GM13977 (cell line): ENCODE data around the gene CCDC88C.
"Not testable (repeated sequence)": the region's sequence is repeated elsewhere in the genome, so short reads cannot be mapped to it uniquely, and the experiment has no call there.

Source experiments
- DNase-seq: peaks from one replicate; pipeline ENCODE4 v3.0.0; 2012; ENCODE audit warnings: low spot score
- in situ Hi-C: fragments of 300-500 bp; cut with MboI; formaldehyde crosslinking; loops from one replicate; pipeline ENCODE4 v1.12.0; 2022; ENCODE audit warnings: low sequenced_read_pairs, low pct_unique_long_range_greater_than_20kb, mixed read lengths, inconsistent platforms; ENCODE audit not compliant: unreplicated experiment
- TF ChIP-seq, protein P1 (sequence below): IDR thresholded peaks from 2 replicates; pipeline ENCODE4 v1.5.1; 2012; ENCODE audit warnings: mild to moderate bottlenecking, control low read depth; ENCODE audit not compliant: insufficient read depth; ENCODE audit errors: extremely low read depth, missing control alignments

The CCDC88C gene

DNA sequence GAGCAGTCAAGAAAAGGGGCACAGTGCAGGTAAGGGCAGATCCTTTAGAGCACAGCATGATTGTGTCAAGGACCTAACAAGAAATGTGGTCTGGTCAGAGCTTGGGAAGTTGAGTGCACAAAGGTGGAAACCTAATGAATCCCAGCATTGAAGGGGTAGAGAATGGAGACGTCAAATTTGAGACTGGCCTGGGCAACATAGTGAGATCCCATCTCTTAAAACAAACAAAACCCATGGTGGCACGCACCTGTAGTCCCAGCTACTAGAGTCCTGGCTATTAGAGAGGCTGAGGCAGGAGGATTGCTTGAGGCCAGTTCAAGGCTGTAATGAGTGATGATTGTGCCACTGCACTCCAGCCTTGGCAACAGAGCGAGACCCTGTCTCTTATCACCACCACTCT lies 37.0 kb upstream of the CCDC88C start:
- in situ Hi-C loops = no loop called here
- TF ChIP-seq, protein P1, sequence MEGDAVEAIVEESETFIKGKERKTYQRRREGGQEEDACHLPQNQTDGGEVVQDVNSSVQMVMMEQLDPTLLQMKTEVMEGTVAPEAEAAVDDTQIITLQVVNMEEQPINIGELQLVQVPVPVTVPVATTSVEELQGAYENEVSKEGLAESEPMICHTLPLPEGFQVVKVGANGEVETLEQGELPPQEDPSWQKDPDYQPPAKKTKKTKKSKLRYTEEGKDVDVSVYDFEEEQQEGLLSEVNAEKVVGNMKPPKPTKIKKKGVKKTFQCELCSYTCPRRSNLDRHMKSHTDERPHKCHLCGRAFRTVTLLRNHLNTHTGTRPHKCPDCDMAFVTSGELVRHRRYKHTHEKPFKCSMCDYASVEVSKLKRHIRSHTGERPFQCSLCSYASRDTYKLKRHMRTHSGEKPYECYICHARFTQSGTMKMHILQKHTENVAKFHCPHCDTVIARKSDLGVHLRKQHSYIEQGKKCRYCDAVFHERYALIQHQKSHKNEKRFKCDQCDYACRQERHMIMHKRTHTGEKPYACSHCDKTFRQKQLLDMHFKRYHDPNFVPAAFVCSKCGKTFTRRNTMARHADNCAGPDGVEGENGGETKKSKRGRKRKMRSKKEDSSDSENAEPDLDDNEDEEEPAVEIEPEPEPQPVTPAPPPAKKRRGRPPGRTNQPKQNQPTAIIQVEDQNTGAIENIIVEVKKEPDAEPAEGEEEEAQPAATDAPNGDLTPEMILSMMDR = no peak
- DNase-seq = no peak

DNA sequence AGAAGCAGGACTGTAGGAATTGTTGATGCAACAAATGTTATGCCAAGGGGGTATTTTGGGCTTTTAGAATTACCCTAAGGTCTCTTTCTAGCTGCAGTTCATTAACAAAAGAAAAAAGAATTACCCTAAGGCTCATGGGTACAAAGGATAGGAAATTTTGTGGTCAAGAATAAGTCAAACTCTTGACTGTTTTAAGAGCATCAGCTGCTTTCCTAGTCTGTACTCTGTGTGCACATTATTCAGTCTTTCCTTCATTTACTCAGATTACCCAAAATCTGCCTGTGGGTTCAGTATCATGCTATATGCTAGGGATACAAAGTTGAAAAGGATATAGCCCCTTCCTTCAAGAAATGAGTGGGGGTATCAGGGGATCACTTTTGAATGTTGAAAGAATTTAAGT lies 36.5 kb upstream of the CCDC88C start:
- TF ChIP-seq, protein P1 = no peak
- in situ Hi-C loops = no loop called here
- DNase-seq = no peak

DNA sequence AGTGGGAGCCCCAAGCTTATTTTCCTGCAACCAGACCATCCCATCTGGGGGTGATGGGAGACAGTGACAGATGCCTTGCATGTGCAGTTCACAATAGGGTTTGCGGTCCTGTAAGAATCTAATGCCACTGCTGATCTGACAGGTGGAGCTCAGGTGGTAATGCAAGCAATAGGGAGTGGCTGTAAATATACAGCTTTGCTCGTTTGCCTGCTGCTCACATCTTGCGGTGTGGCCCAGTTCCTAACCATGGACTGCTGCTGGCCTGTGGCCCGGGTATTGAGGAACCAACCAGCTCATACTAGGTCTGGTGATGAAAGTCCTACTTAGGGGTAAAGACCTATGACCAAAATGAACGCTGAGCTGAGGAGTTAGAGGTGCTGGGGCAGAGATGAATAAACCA lies 36.1 kb upstream of the CCDC88C start:
- in situ Hi-C loops = no loop called here
- TF ChIP-seq, protein P1 = no peak
- DNase-seq = no peak

DNA sequence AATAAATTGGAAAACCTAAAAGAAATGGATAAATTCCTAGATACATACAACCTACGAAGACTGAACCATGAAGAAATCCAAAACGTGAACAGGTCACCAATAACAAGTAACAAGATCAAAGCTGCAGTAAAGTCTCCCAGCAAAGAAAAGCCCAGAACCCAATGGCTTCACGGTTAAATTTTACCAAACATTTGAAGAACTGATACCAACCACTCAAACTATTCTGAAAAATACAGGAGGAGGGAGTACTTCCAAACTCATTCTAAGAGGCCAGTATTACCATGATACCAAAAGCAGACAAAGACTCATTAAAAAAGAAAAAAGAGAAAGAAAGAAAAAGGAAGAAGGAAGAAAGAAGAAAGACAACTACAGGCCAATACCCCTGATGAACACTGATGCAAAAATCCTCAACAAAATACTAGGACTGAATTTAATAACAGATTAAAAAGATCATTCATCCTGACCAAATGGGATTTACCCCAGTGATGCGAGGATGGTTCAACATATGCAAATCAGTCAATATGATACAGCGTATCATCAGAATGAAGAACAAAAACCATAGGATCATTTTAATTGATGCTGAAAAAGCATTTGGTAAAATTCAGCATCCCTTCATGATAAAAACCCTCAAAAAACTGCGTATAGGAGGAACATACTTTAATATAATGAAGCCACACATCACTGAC lies 26.9 kb upstream of the CCDC88C start:
- in situ Hi-C loops = loop anchor here (25.0 kb wide), 1 partner anchor 257 kb away; no protein-coding TSS in a partner anchor
- TF ChIP-seq, protein P1 = no peak
- no peak for DNase-seq

DNA sequence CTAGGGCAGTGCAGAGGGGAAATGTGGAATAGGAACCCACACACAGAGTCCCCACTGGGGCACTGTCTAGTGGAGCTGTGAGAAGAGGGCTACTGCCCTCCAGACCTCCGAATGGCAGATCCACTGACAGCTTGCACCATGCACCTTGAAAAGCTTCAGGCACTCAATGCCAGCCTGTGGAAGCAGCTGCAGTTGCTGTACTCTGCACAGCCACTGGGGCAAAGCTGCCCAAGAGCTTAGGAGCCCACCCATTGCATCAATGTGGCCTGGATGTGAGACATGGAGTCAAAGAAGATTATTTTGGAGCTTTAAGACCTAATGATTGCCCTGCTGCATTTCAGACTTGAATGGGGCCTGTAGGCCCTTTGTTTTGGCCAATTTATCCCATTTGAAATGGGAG lies 21.7 kb upstream of the CCDC88C start:
- in situ Hi-C loops = loop anchor here (25.0 kb wide), 1 partner anchor 252 kb away; no protein-coding TSS in a partner anchor
- no peak for DNase-seq
- TF ChIP-seq, protein P1 = no peak

DNA sequence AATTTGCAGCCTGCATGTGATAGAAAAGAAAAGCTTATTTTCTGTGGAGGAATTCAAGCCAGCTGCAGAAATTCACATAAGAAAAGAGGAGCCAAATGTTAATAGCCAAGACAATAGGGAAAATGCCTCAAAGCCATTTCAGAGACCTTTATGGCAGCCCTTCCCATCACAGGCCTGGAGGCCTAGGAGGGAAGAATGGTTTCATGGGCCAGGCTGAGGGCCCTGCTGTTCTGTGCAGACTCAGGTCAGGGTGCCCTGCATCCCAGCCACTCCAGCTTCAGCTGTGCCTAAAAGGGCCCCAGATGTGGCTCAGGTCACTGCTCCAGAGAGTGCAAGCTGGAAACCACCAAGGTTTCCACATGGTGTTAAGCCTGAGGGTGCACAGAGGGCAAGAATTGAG lies 21.2 kb upstream of the CCDC88C start:
- in situ Hi-C loops = loop anchor here (25.0 kb wide), 1 partner anchor 252 kb away; no protein-coding TSS in a partner anchor
- no peak for DNase-seq
- TF ChIP-seq, protein P1 = no peak

DNA sequence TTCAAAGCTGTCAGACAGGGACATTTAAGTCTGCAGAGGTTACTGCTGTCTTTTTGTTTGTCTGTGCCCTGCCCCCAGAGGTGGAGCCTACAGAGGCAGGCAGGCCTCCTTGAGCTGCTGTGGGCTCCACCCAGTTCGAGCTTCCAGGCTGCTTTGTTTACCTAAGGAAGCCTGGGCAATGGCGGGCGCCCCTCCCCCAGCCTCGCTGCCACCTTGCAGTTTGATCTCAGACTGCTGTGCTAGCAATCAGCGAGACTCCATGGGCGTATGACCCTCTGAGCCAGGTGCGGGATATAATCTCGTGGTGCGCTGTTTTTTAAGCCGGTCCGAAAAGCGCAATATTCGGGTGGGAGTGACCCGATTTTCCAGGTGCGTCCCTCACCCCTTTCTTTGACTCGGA lies 18.6 kb upstream of the CCDC88C start:
- in situ Hi-C loops = loop anchor here (25.0 kb wide), 1 partner anchor 249 kb away; no protein-coding TSS in a partner anchor
- not testable (repeated sequence) for DNase-seq
